H9 (cell line): Measurements from ENCODE around the gene ACOT11. TPM values are rescaled to one million over a fixed set of nuclear protein-coding genes. Genes with fewer than 3 reads are reported as not detected.

Experiments used
- DNase-seq: peaks from one replicate; pipeline ENCODE4 v3.0.0-alpha.2; 2017
- H2AFZ ChIP-seq: one replicate; pipeline ENCODE4 v1.6.1; 2013; ENCODE audit warnings: mild to moderate bottlenecking, low read length, control low read depth, moderate library complexity
- H2AK5ac ChIP-seq: 2 replicates; pipeline ENCODE4 v1.6.1; 2013; ENCODE audit warnings: low read length, control low read depth, mixed read lengths; ENCODE audit not compliant: insufficient read length
- H2BK120ac ChIP-seq: one replicate; pipeline ENCODE4 v1.6.1; 2013; ENCODE audit warnings: low read depth, mild to moderate bottlenecking, low read length, control low read depth, inconsistent platforms; ENCODE audit not compliant: poor library complexity, severe bottlenecking
- H2BK12ac ChIP-seq: 2 replicates; pipeline ENCODE4 v1.6.1; 2013; ENCODE audit warnings: low read length, control low read depth, mixed read lengths, low read depth; ENCODE audit not compliant: insufficient read length
- H2BK15ac ChIP-seq: 2 replicates; pipeline ENCODE4 v1.6.1; 2013; ENCODE audit warnings: low read depth, low read length, control low read depth
- H2BK20ac ChIP-seq: one replicate; pipeline ENCODE4 v1.6.1; 2013; ENCODE audit warnings: low read depth, mild to moderate bottlenecking, low read length, control low read depth, inconsistent platforms; ENCODE audit not compliant: poor library complexity, severe bottlenecking
- H2BK5ac ChIP-seq: 2 replicates; pipeline ENCODE4 v1.6.1; 2013; ENCODE audit warnings: low read length, control low read depth, mixed read lengths; ENCODE audit not compliant: insufficient read length
- H3K14ac ChIP-seq: 2 replicates; pipeline ENCODE4 v1.6.1; 2013; ENCODE audit warnings: low read length, control low read depth; ENCODE audit not compliant: insufficient read depth
- H3K18ac ChIP-seq: 2 replicates; pipeline ENCODE4 v1.6.1; 2013; ENCODE audit warnings: low read depth, mild to moderate bottlenecking, mixed read lengths, low read length, control low read depth; ENCODE audit not compliant: insufficient read length
- H3K23ac ChIP-seq: 2 replicates; pipeline ENCODE4 v1.6.1; 2013; ENCODE audit warnings: low read length, control low read depth, mixed read lengths, low read depth; ENCODE audit not compliant: insufficient read length
- H3K23me2 ChIP-seq: 2 replicates; pipeline ENCODE4 v1.6.1; 2013; ENCODE audit warnings: low read depth, mild to moderate bottlenecking, mixed read lengths, low read length, control low read depth; ENCODE audit not compliant: insufficient read length, poor library complexity, severe bottlenecking
- H3K27ac ChIP-seq: 2 replicates; pipeline ENCODE4 v1.5.1; 2013; ENCODE audit warnings: low read length, control low read depth, mixed read lengths, low read depth; ENCODE audit not compliant: insufficient read length
- H3K27me3 ChIP-seq: 2 replicates; pipeline ENCODE4 v1.6.1; 2013; ENCODE audit warnings: low read length, control low read depth, inconsistent platforms; ENCODE audit not compliant: insufficient read depth
- H3K4ac ChIP-seq: 2 replicates; pipeline ENCODE4 v1.6.1; 2013; ENCODE audit warnings: low read depth, mild to moderate bottlenecking, control low read depth, inconsistent platforms, low read length, moderate library complexity
- H3K4me1 ChIP-seq: 2 replicates; pipeline ENCODE4 v1.6.1; 2013; ENCODE audit warnings: low read length, control low read depth, inconsistent platforms; ENCODE audit not compliant: insufficient read depth
- H3K4me2 ChIP-seq: 2 replicates; pipeline ENCODE4 v1.6.1; 2013; ENCODE audit warnings: low read length, control low read depth, mixed read lengths; ENCODE audit not compliant: insufficient read length, insufficient read depth
- H3K56ac ChIP-seq: 2 replicates; pipeline ENCODE4 v1.6.1; 2013; ENCODE audit warnings: low read depth, mild to moderate bottlenecking, mixed read lengths, low read length, control low read depth; ENCODE audit not compliant: insufficient read length
- H3K79me1 ChIP-seq: 2 replicates; pipeline ENCODE4 v1.6.1; 2013; ENCODE audit warnings: low read depth, mild to moderate bottlenecking, moderate library complexity, low read length, control low read depth, inconsistent platforms; ENCODE audit not compliant: insufficient read depth, poor library complexity, severe bottlenecking
- H3K79me2 ChIP-seq: 2 replicates; pipeline ENCODE4 v1.6.1; 2013; ENCODE audit warnings: low read length, control low read depth, inconsistent platforms; ENCODE audit not compliant: insufficient read depth
- H3K9ac ChIP-seq: 2 replicates; pipeline ENCODE4 v1.6.1; 2013; ENCODE audit warnings: low read length, control low read depth, mixed read lengths; ENCODE audit not compliant: insufficient read length; ENCODE audit errors: extremely low read depth
- H3K9me3 ChIP-seq: one replicate; pipeline ENCODE4 v1.6.1; 2013; ENCODE audit warnings: low read depth, low read length, inconsistent platforms; ENCODE audit not compliant: control insufficient read depth
- H3T11ph ChIP-seq: one replicate; pipeline ENCODE4 v1.6.1; 2013; ENCODE audit warnings: mild to moderate bottlenecking, low read length, control low read depth, inconsistent platforms
- H4K20me1 ChIP-seq: one replicate; pipeline ENCODE4 v1.6.1; 2013; ENCODE audit not compliant: control insufficient read depth, insufficient read length, insufficient read depth
- H4K5ac ChIP-seq: 2 replicates; pipeline ENCODE4 v1.6.1; 2013; ENCODE audit warnings: low read depth, mild to moderate bottlenecking, mixed read lengths, low read length, control low read depth; ENCODE audit not compliant: insufficient read length
- H4K8ac ChIP-seq: replicated peaks from 2 replicates; pipeline ENCODE4 v1.6.1; 2013; ENCODE audit warnings: low read length, control low read depth, mixed read lengths, low read depth; ENCODE audit not compliant: insufficient read length
- H4K91ac ChIP-seq: 2 replicates; pipeline ENCODE4 v1.6.1; 2013; ENCODE audit warnings: low read depth, mild to moderate bottlenecking, moderate library complexity, mixed read lengths, low read length, control low read depth; ENCODE audit not compliant: insufficient read length
- H3K27ac Mint-ChIP-seq, 3 experiments: 2 replicates in 2 of 3; 3 replicates in 1 of 3; pipeline ENCODE4 v1.8.0; 2020 to 2021; ENCODE audit warnings: mixed read lengths in 3 of 3, mild to moderate bottlenecking in 1 of 3, moderate library complexity in 1 of 3
- H3K27me3 Mint-ChIP-seq: 2 replicates; pipeline ENCODE4 v1.8.0; 2021; ENCODE audit warnings: low read depth, mild to moderate bottlenecking, moderate library complexity, mixed read lengths
- H3K36me3 Mint-ChIP-seq, 3 experiments: 2 replicates in 2 of 3; 3 replicates in 1 of 3; pipeline ENCODE4 v1.8.0; 2020 to 2021; ENCODE audit warnings: low read depth in 3 of 3, mixed read lengths in 3 of 3; ENCODE audit not compliant: insufficient read depth in 1 of 3
- H3K4me1 Mint-ChIP-seq, 2 experiments: 2 replicates each; pipeline ENCODE4 v1.8.0; 2020; ENCODE audit warnings: mixed read lengths in 2 of 2
- H3K4me3 Mint-ChIP-seq, 2 experiments: 2 replicates in 1 of 2; 3 replicates in 1 of 2; pipeline ENCODE4 v1.8.0; 2020 to 2021; ENCODE audit warnings: mild to moderate bottlenecking in 2 of 2, mixed read lengths in 2 of 2, moderate library complexity in 1 of 2
- H3K9me3 Mint-ChIP-seq, 2 experiments: 2 replicates in 1 of 2; 3 replicates in 1 of 2; pipeline ENCODE4 v1.8.0; 2020; ENCODE audit warnings: mild to moderate bottlenecking in 2 of 2, mixed read lengths in 2 of 2, moderate library complexity in 1 of 2
- WGBS: extraction: QIAGEN DNeasy Blood & Tissue Kit; methylation state at CpG from one replicate; pipeline ENCODE4 v1.1.7; 2013; ENCODE audit warnings: missing lambda C conversion rate, low lambda C conversion rate, mixed read lengths; ENCODE audit not compliant: insufficient read length; ENCODE audit errors: extremely low coverage; 5-methylcytosine and 5-hydroxymethylcytosine counted together
- total RNA-seq: library from RNA; stranded (reverse); gene quantifications from 2 replicates; pipeline ENCODE4 v1.2.1, GENCODE V29; 2021
- TF ChIP-seq, protein P1 (sequence below): fragments of 200-600 bp; sonication (generic); conservative IDR thresholded peaks from 3 replicates; pipeline ENCODE4 v1.8.0; 2021; ENCODE audit warnings: antibody characterized with exemption, mild to moderate bottlenecking

ACOT11 gene
- total RNA-seq, 1 experiment from 2014 or later = 4.0 TPM

DNA sequence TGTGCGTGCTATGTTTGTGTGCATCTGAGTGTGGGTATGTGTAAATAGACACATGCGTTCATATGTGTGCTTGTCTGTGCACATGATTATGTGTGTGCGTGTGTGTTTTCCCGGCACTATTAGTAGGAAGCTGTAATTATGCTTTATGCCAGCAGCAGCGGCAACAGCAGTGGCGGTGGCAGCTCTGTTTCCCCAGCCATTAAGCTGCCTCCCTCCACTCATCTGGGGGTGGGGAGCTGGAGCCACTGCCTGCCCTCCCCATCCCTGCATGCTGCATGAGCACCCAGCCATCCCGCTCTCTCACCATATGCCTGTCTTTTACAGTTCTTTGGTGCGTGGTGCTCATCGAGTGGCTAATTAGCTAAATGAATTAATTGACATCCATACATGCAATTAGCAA lies 30.5 kb upstream of the ACOT11 start:
- Mint-ChIP-seq H3K36me3 (no peaks in the 10 kb centered on the region; a peak in 1 of 7 replicates), H3K27me3 (peaks cover 3% of the 10 kb centered on the region; the same call in 1 of the 2 replicates), H3K27ac (no peak overlapping the region), H3K4me3 (no peak overlapping the region), H3K9me3 (no peaks in the 10 kb centered on the region; a peak in 1 of 5 replicates), H3K4me1 (peaks cover 0 to 4% of the 10 kb centered on the region in 2 experiments; a peak in 1 of 4 replicates)
- no peak overlapping the region for H4K8ac ChIP-seq
- H3K79me2 ChIP-seq = no peaks in the 10 kb centered on the region
- H3K9ac ChIP-seq = no peak overlapping the region
- no peaks in the 10 kb centered on the region for H3K9me3 ChIP-seq
- H3K79me1 ChIP-seq = no peaks in the 10 kb centered on the region
- H2BK5ac ChIP-seq = no peak overlapping the region
- no peaks in the 10 kb centered on the region for H3K23me2 ChIP-seq
- WGBS = no CpG with 5 or more reads among the region's 9 CpGs
- no peak overlapping the region for H4K5ac ChIP-seq
- no peak for DNase-seq
- H3K18ac ChIP-seq = no peak overlapping the region
- no peak overlapping the region for H3K4ac ChIP-seq
- no peak overlapping the region for H3K56ac ChIP-seq
- H4K91ac ChIP-seq = no peak overlapping the region
- H2BK120ac ChIP-seq = no peak overlapping the region
- peaks cover 4% of the 10 kb centered on the region for H4K20me1 ChIP-seq
- no peak overlapping the region for H3K14ac ChIP-seq
- H2AK5ac ChIP-seq = no peak overlapping the region
- no peak overlapping the region for H2BK12ac ChIP-seq
- H2BK15ac ChIP-seq = no peak overlapping the region
- TF ChIP-seq, protein P1, sequence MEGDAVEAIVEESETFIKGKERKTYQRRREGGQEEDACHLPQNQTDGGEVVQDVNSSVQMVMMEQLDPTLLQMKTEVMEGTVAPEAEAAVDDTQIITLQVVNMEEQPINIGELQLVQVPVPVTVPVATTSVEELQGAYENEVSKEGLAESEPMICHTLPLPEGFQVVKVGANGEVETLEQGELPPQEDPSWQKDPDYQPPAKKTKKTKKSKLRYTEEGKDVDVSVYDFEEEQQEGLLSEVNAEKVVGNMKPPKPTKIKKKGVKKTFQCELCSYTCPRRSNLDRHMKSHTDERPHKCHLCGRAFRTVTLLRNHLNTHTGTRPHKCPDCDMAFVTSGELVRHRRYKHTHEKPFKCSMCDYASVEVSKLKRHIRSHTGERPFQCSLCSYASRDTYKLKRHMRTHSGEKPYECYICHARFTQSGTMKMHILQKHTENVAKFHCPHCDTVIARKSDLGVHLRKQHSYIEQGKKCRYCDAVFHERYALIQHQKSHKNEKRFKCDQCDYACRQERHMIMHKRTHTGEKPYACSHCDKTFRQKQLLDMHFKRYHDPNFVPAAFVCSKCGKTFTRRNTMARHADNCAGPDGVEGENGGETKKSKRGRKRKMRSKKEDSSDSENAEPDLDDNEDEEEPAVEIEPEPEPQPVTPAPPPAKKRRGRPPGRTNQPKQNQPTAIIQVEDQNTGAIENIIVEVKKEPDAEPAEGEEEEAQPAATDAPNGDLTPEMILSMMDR = no peak
- no peaks in the 10 kb centered on the region for H3K4me1 ChIP-seq
- H3K4me2 ChIP-seq = no peak overlapping the region
- no peak overlapping the region for H3K27ac ChIP-seq
- H3K27me3 ChIP-seq = no peaks in the 10 kb centered on the region
- no peak overlapping the region for H2AFZ ChIP-seq
- H3K23ac ChIP-seq = no peak overlapping the region
- H3T11ph ChIP-seq = no peak overlapping the region
- H2BK20ac ChIP-seq = no peak overlapping the region
